ENCODE results near the gene UBE2B.
A peak's percentile ranks its signal among the peaks of the same experiment; 100 is the strongest.
"Not testable (repeated sequence)": the region's sequence is repeated elsewhere in the genome, so short reads cannot be mapped to it uniquely, and the experiment has no call there.

The UBE2B gene

DNA sequence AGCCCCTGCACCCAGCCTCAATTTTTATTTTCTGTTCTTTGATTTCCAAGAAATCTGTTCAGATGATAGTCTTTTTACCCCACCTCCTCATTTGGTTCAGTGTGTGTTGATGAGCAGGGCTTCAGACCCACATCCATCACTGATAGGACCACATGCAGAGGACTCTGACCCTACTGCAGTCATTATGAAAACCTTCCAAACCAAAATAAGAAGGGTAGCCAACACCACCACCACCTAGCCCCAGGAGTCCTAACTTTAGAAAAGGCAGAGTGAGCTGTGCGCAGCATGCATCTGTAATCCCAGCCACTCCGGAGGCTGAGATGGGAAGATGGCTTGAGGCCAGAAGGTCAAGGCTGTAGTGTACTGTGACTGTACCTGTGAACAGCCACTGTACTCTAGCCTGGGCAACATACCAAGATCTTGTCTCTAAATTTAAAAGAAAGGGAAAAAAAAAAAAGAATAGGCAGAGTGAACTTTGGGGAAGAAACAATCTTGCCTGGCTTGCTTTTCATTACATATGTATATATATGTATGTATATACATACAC, 27.3 kb downstream of the UBE2B start:
- no peak for DNase-seq (ENCODE audit: low spot score)

GRCh38 chr5:134403951-134404350, 32.6 kb downstream of the UBE2B start:
- no peak for DNase-seq (ENCODE audit: low spot score)

DNA sequence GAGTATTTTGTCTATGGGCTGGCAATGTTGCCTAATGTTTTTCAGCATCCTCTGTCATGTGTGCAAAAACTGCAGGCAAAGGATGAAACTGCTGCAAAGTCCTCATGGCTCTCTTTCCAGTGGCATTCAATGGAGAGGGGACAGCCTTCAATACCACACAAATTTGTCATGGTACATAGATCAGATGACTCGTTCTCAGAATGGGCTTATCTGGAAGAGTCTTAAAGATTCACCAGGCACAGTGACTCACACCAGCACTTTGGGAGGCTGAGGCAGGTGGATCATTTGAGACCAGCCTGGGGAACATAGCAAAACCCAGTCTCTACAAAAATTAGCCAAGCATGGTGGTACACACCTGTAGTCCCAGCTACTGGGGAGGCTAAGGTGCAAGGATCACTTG, 35.0 kb downstream of the UBE2B start:
- DNase-seq (ENCODE audit: low spot score): no peak

DNA sequence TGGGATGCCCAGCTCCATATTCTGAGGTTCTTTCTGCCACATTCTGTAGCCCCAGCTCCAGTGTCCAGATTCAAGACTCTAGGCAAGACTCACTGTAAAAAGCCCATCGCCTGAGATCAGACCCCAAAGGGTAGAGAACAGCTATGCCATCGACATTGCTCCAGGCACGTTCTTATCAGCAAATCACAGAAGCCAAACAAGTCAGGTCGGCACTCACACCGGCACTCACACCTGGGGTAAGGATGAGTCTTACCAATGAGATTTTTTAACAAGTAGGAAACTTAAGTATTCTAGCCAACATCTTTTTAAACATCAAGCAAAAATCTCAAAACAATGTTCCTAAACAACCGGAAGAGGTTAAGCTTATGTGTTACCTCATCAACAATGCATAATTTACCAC, 38.0 kb downstream of the UBE2B start:
- DNase-seq (ENCODE audit: low spot score): no peak

GRCh38 chr5:134410822-134411221, 39.5 kb downstream of the UBE2B start:
- DNase-seq (ENCODE audit: low spot score): no peak

DNA sequence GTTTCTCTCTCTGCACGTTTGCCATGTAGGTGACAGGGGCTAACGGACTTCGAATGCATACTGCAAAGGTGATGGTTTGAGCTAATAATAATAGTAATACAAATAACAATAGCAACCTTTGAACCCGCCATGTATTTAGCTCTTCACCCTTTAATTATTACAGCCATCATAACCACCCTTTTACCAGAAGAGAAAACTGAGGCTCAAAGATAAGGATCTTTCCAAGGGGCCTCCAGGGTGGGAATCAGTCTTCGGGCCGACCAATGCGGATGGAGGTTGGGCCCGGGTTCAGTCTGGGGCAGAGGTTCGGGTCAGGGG, 39.8 kb downstream of the UBE2B start:
- DNase-seq (ENCODE audit: low spot score): no peak

- peak; percentile 78 for DNase-seq (ENCODE audit: low spot score)
Measured at GRCh38 chr5:134411546-134412266, 40.3 kb downstream of the UBE2B start, which contains the start of gene CDKN2AIPNL. CDKN2AIPNL (minus strand) TSS chr5:134411881; CDS start chr5:134411854, 27 bp downstream.

GRCh38 chr5:134413046-134413445, 41.7 kb downstream of the UBE2B start:
- no peak for DNase-seq (ENCODE audit: low spot score)

- no peak for DNase-seq (ENCODE audit: low spot score)
Measured at GRCh38 chr5:134417707-134418106, 46.3 kb downstream of the UBE2B start.

DNA sequence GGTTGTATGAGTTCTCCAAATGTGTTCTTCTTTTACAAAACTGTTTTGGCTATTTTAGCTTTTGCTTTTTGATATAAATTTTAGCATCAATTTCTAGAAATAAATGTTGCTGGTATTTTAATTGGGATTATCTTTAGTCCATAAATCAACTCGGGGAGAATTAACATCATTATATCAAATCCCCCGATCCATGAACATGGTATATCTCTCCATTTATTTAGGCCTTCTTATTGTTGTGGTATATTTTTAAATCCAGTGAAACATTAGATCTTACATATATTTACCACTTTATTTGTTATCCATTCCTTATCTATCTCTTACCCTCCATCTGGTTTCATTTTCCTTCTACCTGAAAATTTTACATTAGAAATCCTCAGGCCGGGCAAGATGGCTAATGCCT, 47.6 kb downstream of the UBE2B start:
- no peak for DNase-seq (ENCODE audit: low spot score)

DNA sequence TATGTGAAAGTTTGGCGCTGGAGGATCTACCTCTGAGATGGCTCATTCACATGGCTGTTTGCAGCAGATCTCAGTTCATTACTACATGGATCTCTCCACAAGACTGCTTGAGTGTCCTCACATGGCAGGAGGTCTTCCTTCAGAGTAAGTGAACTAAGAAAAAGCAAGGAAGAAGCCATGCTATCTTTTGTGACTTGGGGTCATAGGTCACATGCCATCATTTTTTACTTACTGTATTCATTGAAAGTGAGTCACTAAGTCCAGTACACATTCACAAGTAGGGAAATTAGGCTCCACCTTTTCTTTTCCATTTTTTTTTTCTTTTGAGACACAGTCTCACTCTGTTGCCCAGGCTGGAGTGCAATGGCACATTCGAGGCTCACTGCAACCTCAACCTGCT, 49.0 kb downstream of the UBE2B start:
- no peak for DNase-seq (ENCODE audit: low spot score)

GRCh38 chr5:134421038-134421437, 49.7 kb downstream of the UBE2B start:
- DNase-seq (ENCODE audit: low spot score): not testable (repeated sequence)

DNA sequence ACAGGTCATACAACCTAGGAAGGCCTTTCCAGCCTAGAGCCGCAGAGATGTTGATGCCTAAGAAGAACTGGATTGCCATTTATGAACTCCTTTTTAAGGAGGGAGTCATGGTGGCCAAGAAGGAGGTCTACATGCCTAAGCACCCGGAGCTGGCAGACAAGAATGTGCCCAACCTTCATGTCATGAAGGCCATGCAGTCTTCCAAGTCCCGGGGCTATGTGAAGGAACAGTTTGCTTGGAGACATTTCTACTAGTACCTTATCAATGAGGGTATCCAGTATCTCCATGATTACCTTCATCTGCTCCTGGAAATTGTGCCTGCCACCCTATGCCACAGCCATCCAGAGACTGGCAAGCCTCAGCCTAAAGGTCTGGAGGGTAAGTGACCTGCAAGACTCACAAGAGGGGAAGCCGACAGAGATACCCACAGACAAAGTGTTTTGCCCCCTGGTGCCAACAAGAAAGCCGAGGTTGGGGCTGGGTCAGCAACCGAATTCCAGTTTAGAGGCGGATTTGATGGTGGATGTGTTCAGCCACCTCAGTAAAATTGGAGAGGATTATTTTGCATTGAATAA, 51.5 kb downstream of the UBE2B start:
- no peak for DNase-seq (ENCODE audit: low spot score)

DNA sequence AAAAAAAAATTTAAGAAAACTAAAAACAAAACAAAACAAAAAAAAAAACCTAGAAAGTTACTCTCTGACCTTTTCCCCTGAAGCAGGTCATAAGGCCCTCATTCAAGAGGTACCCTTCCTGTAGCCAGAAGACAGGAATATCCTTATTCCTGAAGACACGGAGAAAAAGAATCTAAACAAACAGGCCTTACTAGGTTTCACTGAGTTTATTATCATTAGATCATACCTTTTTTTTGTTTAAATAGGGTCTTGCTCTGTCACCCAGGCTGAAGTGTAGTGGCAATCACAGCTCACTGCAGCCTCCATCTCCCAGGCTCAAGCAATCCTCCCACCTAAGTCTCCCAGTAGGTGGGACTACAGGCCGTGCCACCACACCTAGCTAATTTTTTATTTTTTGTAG, 52.0 kb downstream of the UBE2B start:
- no peak for DNase-seq (ENCODE audit: low spot score)

DNA sequence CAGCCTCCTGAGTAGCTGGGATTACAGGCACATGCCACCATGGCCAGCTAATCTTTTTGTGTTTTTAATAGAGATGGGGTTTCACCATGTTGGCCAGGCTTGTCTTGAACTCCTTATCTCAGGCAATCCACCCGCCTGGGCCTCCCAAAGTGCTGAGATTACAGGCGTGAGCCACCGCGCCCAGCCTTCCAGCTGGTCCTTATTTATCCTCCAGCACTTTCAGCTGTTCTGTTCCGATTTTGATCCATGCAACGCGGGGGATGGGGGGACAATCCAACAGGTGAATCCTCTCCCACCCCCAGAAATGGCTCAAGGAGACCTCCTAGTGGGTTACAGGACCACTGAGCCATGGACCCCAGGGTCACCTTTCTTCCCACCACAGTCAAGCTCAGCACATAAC, 55.0 kb downstream of the UBE2B start:
- no peak for DNase-seq (ENCODE audit: low spot score)

GRCh38 chr5:134427540-134428041, 56.2 kb downstream of the UBE2B start:
- DNase-seq (ENCODE audit: low spot score): no peak

DNA sequence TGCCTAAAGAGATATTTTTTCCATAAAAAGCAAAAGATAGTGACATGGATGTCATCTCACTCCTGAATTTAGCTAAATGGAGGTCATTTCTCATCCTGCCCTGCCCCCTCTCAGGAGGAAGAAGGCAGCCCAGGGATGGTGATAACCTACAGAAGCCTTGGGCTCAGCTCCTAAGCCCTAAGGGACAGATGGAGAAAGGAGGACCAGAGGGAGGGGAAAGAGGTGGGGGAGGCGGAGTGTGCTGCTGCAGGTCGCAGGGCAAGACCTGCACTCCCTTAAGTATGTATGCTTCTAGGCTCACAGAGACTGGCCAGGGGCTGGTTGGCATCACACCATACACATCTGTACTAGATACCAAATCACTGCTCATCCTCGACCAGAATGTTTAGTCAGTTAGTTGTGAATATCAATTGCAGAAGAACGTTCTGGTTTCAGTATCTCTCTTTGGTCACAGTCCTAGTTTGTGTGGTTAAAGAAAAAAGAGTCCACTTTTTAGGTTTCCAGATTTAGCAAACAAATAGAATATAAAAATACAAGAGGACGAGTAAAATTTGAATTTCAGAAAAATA, 58.7 kb downstream of the UBE2B start:
- no peak for DNase-seq (ENCODE audit: low spot score)

- DNase-seq (ENCODE audit: low spot score): no peak
Measured at GRCh38 chr5:134432174-134432573, 60.8 kb downstream of the UBE2B start.

DNA sequence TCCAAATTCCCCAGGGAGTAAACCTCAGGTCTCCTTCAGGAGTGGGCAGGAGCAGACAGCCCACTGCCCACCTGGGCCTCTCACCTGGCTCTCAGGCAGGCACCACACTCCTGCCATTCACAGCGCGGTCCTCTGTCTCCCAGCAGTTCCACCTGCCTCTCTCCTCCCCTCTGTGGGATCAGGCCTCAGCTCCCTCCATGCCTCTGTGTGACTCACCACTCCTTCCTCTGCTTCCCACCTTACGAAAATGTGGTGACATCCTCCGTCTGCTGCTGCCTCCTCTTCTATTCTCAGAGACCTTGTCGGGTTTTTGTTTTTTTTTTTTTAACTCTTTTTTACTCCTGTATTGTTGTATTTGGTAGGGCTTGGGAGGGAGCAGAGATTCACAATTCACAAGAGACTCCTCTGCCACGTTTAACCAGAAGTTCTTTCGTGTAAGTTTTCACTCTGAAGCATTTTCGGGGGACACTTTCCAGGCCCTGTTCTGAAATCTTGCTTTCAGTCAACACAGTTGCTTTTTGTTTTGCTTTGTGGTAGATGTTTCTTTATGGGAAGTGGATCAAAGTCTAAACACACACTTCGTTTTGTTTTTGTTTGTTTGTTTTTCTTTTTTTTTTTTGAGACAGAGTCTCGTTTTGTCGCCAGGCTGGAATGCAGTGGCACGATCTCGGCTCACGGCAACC, 61.4 kb downstream of the UBE2B start:
- DNase-seq (ENCODE audit: low spot score): no peak

DNA sequence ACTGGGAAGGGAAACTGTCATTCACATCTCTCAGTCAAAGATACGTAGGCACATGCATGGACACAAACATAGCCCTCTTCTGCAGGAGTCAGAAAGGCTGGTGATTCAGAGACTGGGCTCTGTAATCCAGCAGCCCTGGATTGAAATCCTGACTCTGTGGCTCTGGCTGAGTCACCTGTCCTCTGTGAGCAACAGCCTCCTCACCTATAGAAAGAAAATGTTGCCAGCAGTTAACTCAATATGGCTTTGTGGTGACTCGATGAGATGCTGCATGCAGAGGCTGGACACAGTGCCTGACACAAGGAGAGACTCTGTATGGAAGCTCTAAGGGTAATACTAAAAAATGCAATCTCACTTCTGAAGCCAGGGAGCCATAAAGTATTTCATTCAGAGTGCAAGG, 64.2 kb downstream of the UBE2B start:
- no peak for DNase-seq (ENCODE audit: low spot score)

DNA sequence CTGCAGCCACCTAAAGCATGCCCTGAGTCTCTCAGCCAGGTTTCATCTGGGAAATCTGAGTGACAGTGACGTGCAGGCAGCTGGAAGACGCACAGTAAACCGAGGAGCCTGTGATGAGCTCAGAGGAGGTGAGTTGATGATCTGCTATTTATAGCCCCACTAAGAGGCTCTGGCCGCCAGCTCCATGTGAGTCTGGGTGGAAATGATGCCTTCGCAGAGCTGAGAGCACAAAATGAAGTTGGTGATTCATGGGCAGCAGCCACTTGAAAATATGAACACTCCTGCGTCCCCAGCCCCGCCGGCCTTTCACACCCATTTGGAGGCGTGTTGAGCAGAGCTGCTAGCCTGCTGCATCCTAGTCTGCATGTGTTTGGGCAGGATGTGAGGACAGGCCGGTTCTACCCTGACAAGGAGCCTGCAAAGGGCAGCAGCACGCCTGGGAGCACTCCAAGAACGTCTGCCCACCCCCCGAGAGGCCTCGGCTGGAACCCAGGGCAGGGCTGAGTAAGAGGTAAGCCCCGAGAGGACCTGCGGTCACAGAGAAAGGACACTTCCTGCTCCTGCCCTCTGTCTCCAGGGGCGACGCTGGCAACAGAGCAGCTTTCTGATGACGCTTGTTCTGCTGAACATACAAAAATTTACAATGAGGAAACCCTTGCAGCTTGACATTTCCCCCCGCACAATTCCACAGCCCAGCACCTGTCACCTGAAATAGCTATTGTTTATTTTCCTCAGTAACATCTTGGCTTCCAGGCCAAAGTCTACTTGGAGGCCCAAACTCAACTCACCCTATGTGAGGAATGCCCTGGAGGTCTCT, 65.4 kb downstream of the UBE2B start:
- DNase-seq (ENCODE audit: low spot score): no peak

DNA sequence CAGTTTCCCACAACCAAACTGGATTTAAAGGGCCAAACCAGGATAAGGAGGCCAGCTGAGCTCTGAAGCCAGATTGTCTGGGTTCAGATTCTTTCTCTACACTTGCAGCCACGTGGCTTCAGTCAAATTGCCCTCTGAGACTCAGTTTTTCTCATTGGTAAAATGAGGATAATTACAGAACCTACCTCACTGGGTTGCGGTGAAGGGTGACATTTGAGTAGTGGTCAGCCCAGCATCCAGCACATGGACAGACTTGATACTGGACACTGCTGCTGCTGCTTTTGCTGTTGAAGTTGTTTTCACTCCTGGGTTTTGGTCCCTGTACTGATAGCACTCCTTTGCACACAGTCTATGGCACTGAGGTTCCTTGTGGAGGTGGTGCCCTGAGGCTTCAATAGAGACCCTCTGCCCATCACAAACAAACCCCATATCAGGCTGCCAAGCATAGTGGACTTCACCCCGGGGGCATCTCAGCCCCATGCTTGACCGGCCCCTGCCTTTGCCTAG, 66.0 kb downstream of the UBE2B start:
- DNase-seq (ENCODE audit: low spot score): no peak

All from HuH-7.5 (cell line).